Smooth muscle cell (in vitro differentiated cells): ENCODE results near the gene NPTXR. TPM values are rescaled to one million over a fixed set of nuclear protein-coding genes. Genes with fewer than 3 reads are reported as not detected.

ENCODE experiments used
- DNase-seq: peaks from one replicate; lab custom pipeline; 2025; ENCODE audit not compliant: unreplicated experiment; lab: John Stamatoyannopoulos, UW
- H2AFZ ChIP-seq: fragments of 200-600 bp; sonication (generic); 2 replicates; pipeline ENCODE4 v1.6.0; 2016; ENCODE audit warnings: antibody characterized with exemption, low read depth, mild to moderate bottlenecking
- H3F3A ChIP-seq: fragments of 200-600 bp; sonication (generic); 2 replicates; pipeline ENCODE4 v1.6.0; 2017; ENCODE audit warnings: antibody characterized with exemption, low read depth
- H3K27ac ChIP-seq: fragments of 200-600 bp; sonication (generic); 2 replicates; pipeline ENCODE4 v1.5.1; 2016; ENCODE audit warnings: low read depth, mild to moderate bottlenecking
- H3K27me3 ChIP-seq: fragments of 200-600 bp; sonication (generic); 2 replicates; pipeline ENCODE4 v1.6.1; 2016; ENCODE audit warnings: low read depth, mild to moderate bottlenecking
- H3K36me3 ChIP-seq: fragments of 200-600 bp; sonication (generic); 2 replicates; pipeline ENCODE4 v1.5.1; 2016; ENCODE audit warnings: low read depth
- H3K4me1 ChIP-seq: fragments of 200-600 bp; sonication (generic); 2 replicates; pipeline ENCODE4 v1.5.1; 2016; ENCODE audit warnings: low read depth
- H3K4me2 ChIP-seq: fragments of 200-600 bp; sonication (generic); 2 replicates; pipeline ENCODE4 v1.6.0; 2016; ENCODE audit warnings: mild to moderate bottlenecking
- H3K4me3 ChIP-seq: fragments of 200-600 bp; sonication (generic); 2 replicates; pipeline ENCODE4 v1.5.1; 2016; ENCODE audit warnings: mild to moderate bottlenecking
- H3K79me2 ChIP-seq: fragments of 200-600 bp; sonication (generic); 2 replicates; pipeline ENCODE4 v1.6.0; 2016; ENCODE audit warnings: low read depth, mild to moderate bottlenecking
- H3K9ac ChIP-seq: fragments of 200-600 bp; sonication (generic); 2 replicates; pipeline ENCODE4 v1.6.0; 2016; ENCODE audit warnings: low read depth
- H3K9me3 ChIP-seq: fragments of 200-600 bp; sonication (generic); replicated peaks from 2 replicates; pipeline ENCODE4 v1.5.1; 2016; ENCODE audit warnings: low read depth
- H4K20me1 ChIP-seq: fragments of 200-600 bp; sonication (generic); 2 replicates; pipeline ENCODE4 v1.6.0; 2016; ENCODE audit warnings: low read depth
- CTCF ChIP-seq: fragments of 200-600 bp; sonication (generic); IDR thresholded peaks from 2 replicates; pipeline ENCODE4 v1.5.1; 2017; ENCODE audit warnings: borderline replicate concordance, mild to moderate bottlenecking, antibody characterized with exemption; ENCODE audit not compliant: insufficient read depth, poor library complexity, severe bottlenecking
- WGBS: methylation state at CpG from one replicate; pipeline ENCODE4 v1.1.7; 2016; ENCODE audit warnings: low lambda C conversion rate; 5-methylcytosine and 5-hydroxymethylcytosine counted together
- polyA plus RNA-seq: library from polyadenylated mRNA; unstranded; fragments of >200 nt; fragmentation: Nextera tagmentation; extraction: Ambion mirVana; gene quantifications from 2 replicates; pipeline ENCODE4 v1.2.1, GENCODE V29; 2016
- total RNA-seq: library from RNA; depleted of rRNA; stranded (reverse); fragments of >200 nt; gene quantifications from 2 replicates; pipeline ENCODE4 v1.2.3, GENCODE V29; 2014

NPTXR gene
- total and polyA plus RNA-seq, 2 experiments from 2014 or later: 2.0 to 3.9 TPM

GRCh38 chr22:38866024-38866398, 22.2 kb upstream of the NPTXR start:
- H3K4me2 ChIP-seq: no peak overlapping the region
- H3K9ac ChIP-seq: no peak overlapping the region
- peaks cover 7% of the 10 kb centered on the region for H3K4me1 ChIP-seq
- H2AFZ ChIP-seq: no peak overlapping the region
- no peak for DNase-seq
- no peak for TF ChIP-seq CTCF
- H3K27ac ChIP-seq: no peak overlapping the region
- H3K36me3 ChIP-seq: no peaks in the 10 kb centered on the region
- peaks cover 4% of the 10 kb centered on the region for H3K79me2 ChIP-seq
- peaks cover 82% of the 10 kb centered on the region for H4K20me1 ChIP-seq
- H3K9me3 ChIP-seq: no peaks in the 10 kb centered on the region
- H3K27me3 ChIP-seq: no peaks in the 10 kb centered on the region
- no peak overlapping the region for H3K4me3 ChIP-seq
- 52% methylated on average over 2 of the region's 15 CpGs for WGBS
- H3F3A ChIP-seq: peaks cover 4% of the 10 kb centered on the region

GRCh38 chr22:38865201-38866023, 21.6 kb upstream of the NPTXR start:
- peaks cover under 1% of the 10 kb centered on the region for H3F3A ChIP-seq
- H3K9me3 ChIP-seq: no peaks in the 10 kb centered on the region
- H3K36me3 ChIP-seq: no peaks in the 10 kb centered on the region
- WGBS: 96% methylated on average over 20 of the region's 20 CpGs
- H3K9ac ChIP-seq: no peak overlapping the region
- no peak overlapping the region for H3K27ac ChIP-seq
- H3K79me2 ChIP-seq: peaks cover under 1% of the 10 kb centered on the region
- no peak for DNase-seq
- H3K4me2 ChIP-seq: no peak overlapping the region
- H3K4me3 ChIP-seq: no peak overlapping the region
- peaks cover under 1% of the 10 kb centered on the region for H3K4me1 ChIP-seq
- no peaks in the 10 kb centered on the region for H3K27me3 ChIP-seq
- TF ChIP-seq CTCF: no peak
- peaks cover 82% of the 10 kb centered on the region for H4K20me1 ChIP-seq
- H2AFZ ChIP-seq: no peak overlapping the region

DNA sequence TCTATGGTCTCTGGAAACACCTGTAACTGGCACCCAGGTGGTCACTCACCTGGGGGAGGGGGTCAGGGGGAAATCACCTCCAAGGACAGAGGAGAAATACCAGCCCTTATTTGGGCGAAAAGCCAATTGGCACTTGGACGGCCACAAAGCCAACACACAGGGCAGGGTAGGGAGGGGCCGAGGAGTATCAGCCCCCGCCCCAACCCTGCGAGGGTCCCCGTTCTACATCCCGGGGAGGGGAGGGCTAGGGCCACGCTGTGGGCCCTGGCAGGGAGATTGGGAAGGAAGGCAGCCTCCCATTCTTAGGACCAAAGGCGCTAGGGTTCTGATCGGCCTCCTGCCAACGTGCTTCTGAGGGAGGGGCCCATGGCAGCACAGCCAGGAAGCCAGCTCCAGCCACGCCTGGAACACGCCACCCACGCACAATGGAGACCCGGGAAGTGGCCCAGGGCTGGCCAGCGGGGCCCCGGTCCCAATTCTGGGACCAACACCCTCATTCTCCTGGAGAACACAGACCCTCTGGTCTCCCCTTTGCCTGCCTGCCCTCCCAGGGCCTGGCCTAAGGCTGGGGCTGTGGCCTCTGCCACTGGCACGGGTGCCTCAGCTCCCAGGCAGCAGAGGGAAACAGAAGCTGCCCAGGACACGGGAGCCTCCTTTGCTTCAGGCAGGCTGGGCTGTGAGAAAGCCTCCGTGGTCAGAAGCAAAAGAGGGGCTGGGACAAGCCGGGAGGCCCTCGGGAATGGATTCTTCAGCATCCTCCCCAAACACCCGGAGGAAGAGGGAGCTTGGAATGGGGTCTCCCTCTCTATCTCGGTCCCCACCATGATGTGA, 20.7 kb upstream of the NPTXR start:
- H3K79me2 ChIP-seq: no peaks in the 10 kb centered on the region
- no peak overlapping the region for H3K27ac ChIP-seq
- no peak for DNase-seq
- H3K36me3 ChIP-seq: no peaks in the 10 kb centered on the region
- peaks cover 76% of the 10 kb centered on the region for H4K20me1 ChIP-seq
- no peaks in the 10 kb centered on the region for H3K9me3 ChIP-seq
- no peak overlapping the region for H2AFZ ChIP-seq
- H3K27me3 ChIP-seq: no peaks in the 10 kb centered on the region
- no peaks in the 10 kb centered on the region for H3K4me1 ChIP-seq
- H3K4me3 ChIP-seq: no peak overlapping the region
- H3K4me2 ChIP-seq: no peak overlapping the region
- no peaks in the 10 kb centered on the region for H3F3A ChIP-seq
- 71% methylated on average over 20 of the region's 24 CpGs for WGBS
- H3K9ac ChIP-seq: no peak overlapping the region
- no peak for TF ChIP-seq CTCF
